GM19452 (cell line): Measurements from ENCODE around the gene TMEM252.

ENCODE experiments used
- ATAC-seq: cut with Tn5 transposase; IDR thresholded peaks from one replicate; pipeline ENCODE4 v1.9.1; 2021; ENCODE audit not compliant: unreplicated experiment

Gene TMEM252

GRCh38 chr9:68500457-68501381 lies 40.0 kb downstream of the TMEM252 start:
- ATAC-seq, result no peak

- ATAC-seq, result no peak
Measured at GRCh38 chr9:68498816-68499215, 41.9 kb downstream of the TMEM252 start.

- no peak for ATAC-seq
Measured at GRCh38 chr9:68497629-68498028, 43.1 kb downstream of the TMEM252 start.

- no peak for ATAC-seq
Measured at GRCh38 chr9:68496356-68496755, 44.3 kb downstream of the TMEM252 start.

GRCh38 chr9:68495247-68495646 lies 45.4 kb downstream of the TMEM252 start:
- no peak for ATAC-seq

GRCh38 chr9:68493958-68494577 lies 46.6 kb downstream of the TMEM252 start:
- no peak for ATAC-seq

- ATAC-seq, result no peak
Measured at GRCh38 chr9:68493541-68493940, 47.1 kb downstream of the TMEM252 start.

GRCh38 chr9:68492806-68493205 lies 47.9 kb downstream of the TMEM252 start:
- no peak for ATAC-seq

GRCh38 chr9:68489646-68490045 lies 51.0 kb downstream of the TMEM252 start:
- ATAC-seq, result no peak

GRCh38 chr9:68488126-68488525 lies 52.6 kb downstream of the TMEM252 start:
- ATAC-seq, result no peak
